Measurements from ENCODE around the gene FKBP5. TPM values are rescaled to one million over a fixed set of nuclear protein-coding genes. Genes with fewer than 3 reads are reported as not detected.

FKBP5 gene
- total and polyA plus RNA-seq, 12 donors, result 20.3 to 199 (median 48.6) TPM

GRCh38 chr6:35731736-35732532 is 43.2 kb upstream of the FKBP5 start:
- Histone ChIP-seq H3K36me3 (no peaks in the 10 kb centered on the region), H3K4me1 (peaks cover 21 to 80% (median 56%) of the 10 kb centered on the region in 9 donors), H3K27me3 (no peaks in the 10 kb centered on the region), H3K4me3 (peak overlapping the region; percentile 42 to 96 (median 84)), H3K9me3 (no peaks in the 10 kb centered on the region), H3K27ac (peak overlapping the region; percentile 98 to 100 (median 100))
- WGBS, 2 donors, result 0 to 1% methylated on average over 54 to 61 of the region's 61 CpGs
- intact Hi-C loops (cut with DNase I), result loop anchor here in 4 of 10 donors (1.0 to 5.0 kb wide), 4 partner anchors 44 to 130 kb away; partner anchors contain the start of gene FKBP5 (in 2 of the 4)
- ATAC-seq, result peak; percentile 60 to 86 (median 77)
- peak in 5 of 9 donors; percentile 9 to 47 (median 21) for TF ChIP-seq CTCF (IDR thresholded peaks at IDR 0.05)
- DNase-seq, result peak; percentile 95 to 98

- no peak for TF ChIP-seq CTCF (IDR thresholded peaks at IDR 0.05)
- peak; percentile 95 to 98 for DNase-seq
- H3K4me3 ChIP-seq, result peak overlapping the region; percentile 42 to 96 (median 84)
- H3K9me3 ChIP-seq, result no peaks in the 10 kb centered on the region
- intact Hi-C loops (cut with DNase I), result loop anchor here in 3 of 10 donors (1.0 to 5.0 kb wide), 3 partner anchors 44 to 129 kb away; partner anchors contain the start of gene FKBP5 (in 1 of the 3)
- ATAC-seq, result peak; percentile 53 to 77 (median 67)
- WGBS, 2 donors, result 0 to 1% methylated on average over 23 of the region's 23 CpGs
- H3K36me3 ChIP-seq, result no peaks in the 10 kb centered on the region
- H3K4me1 ChIP-seq, result peaks cover 25 to 84% (median 59%) of the 10 kb centered on the region in 9 donors
- H3K27me3 ChIP-seq, result no peaks in the 10 kb centered on the region
- H3K27ac ChIP-seq, result peak overlapping the region; percentile 98 to 100 (median 100)
Observed at GRCh38 chr6:35731414-35731735, 42.7 kb upstream of the FKBP5 start.

GRCh38 chr6:35730745-35731413 is 42.2 kb upstream of the FKBP5 start:
- Histone ChIP-seq H3K27me3 (no peaks in the 10 kb centered on the region), H3K4me1 (peaks cover 29 to 84% (median 60%) of the 10 kb centered on the region in 9 donors), H3K9me3 (no peaks in the 10 kb centered on the region), H3K36me3 (no peaks in the 10 kb centered on the region), H3K4me3 (peak overlapping the region; percentile 42 to 96 (median 84)), H3K27ac (peak overlapping the region; percentile 98 to 100 (median 100))
- DNase-seq, result no peak
- ATAC-seq, result no peak
- 6% methylated on average over 15 of the region's 15 CpGs for WGBS, 2 donors
- no peak for TF ChIP-seq CTCF (IDR thresholded peaks at IDR 0.05)
- intact Hi-C loops (cut with DNase I), result loop anchor here in 3 of 10 donors (1.0 to 5.0 kb wide), 3 partner anchors 44 to 129 kb away; partner anchors contain the start of gene FKBP5 (in 1 of the 3)

- intact Hi-C loops (cut with DNase I), result loop anchor here in 8 of 10 donors (2.0 to 5.0 kb wide), 5 partner anchors 37 to 129 kb away; partner anchors contain the start of gene FKBP5 (in 6 of the 8)
- 58 to 68% methylated on average over 2 of the region's 2 CpGs for WGBS, 2 donors
- TF ChIP-seq CTCF (IDR thresholded peaks at IDR 0.05), result no peak
Observed at GRCh38 chr6:35729722-35730121, 41.0 kb upstream of the FKBP5 start.

More at GRCh38 chr6:35729722-35730121, 41.0 kb upstream of the FKBP5 start:
- peak overlapping the region in 9 of 10 donors; percentile 94 to 100 (median 99) for H3K27ac ChIP-seq
- peaks cover 30 to 87% (median 68%) of the 10 kb centered on the region in 9 donors for H3K4me1 ChIP-seq
- DNase-seq, result no peak
- no peak for ATAC-seq
- no peak overlapping the region for H3K4me3 ChIP-seq
- H3K36me3 ChIP-seq, result no peaks in the 10 kb centered on the region
- H3K27me3 ChIP-seq, result no peaks in the 10 kb centered on the region
- H3K9me3 ChIP-seq, result no peaks in the 10 kb centered on the region

Measured in heart right ventricle (tissue), 16 donors.